KMS-11 (cell line): ENCODE measurements around the gene HOXC5.
A peak's percentile ranks its signal among the peaks of the same experiment; 100 is the strongest.

Experiments used
- H2AFZ ChIP-seq: fragments of 200-600 bp; sonication (generic); 2 replicates; pipeline ENCODE4 v1.6.1; 2016; ENCODE audit warnings: antibody characterized with exemption, mixed run types, low read depth
- H3K27ac ChIP-seq: fragments of 200-600 bp; sonication (generic); 2 replicates; pipeline ENCODE4 v1.6.1; 2016; ENCODE audit warnings: mild to moderate bottlenecking, mixed run types
- H3K27me3 ChIP-seq: fragments of 200-600 bp; sonication (generic); 2 replicates; pipeline ENCODE4 v1.6.1; 2017; ENCODE audit warnings: mild to moderate bottlenecking, low read depth, mixed run types, moderate library complexity; ENCODE audit not compliant: insufficient read depth
- H3K36me3 ChIP-seq: fragments of 200-600 bp; sonication (generic); 2 replicates; pipeline ENCODE4 v1.6.1; 2017; ENCODE audit warnings: mild to moderate bottlenecking, mixed run types; ENCODE audit not compliant: insufficient read depth
- H3K4me1 ChIP-seq: fragments of 200-600 bp; sonication (generic); 2 replicates; pipeline ENCODE4 v1.6.1; 2016; ENCODE audit warnings: mild to moderate bottlenecking, low read depth, mixed run types; ENCODE audit not compliant: poor library complexity, severe bottlenecking
- H3K4me2 ChIP-seq: fragments of 200-600 bp; sonication (generic); 2 replicates; pipeline ENCODE4 v1.7.0; 2016; ENCODE audit warnings: mild to moderate bottlenecking, mixed run types
- H3K4me3 ChIP-seq: fragments of 200-600 bp; sonication (generic); IDR thresholded peaks from 2 replicates; pipeline ENCODE4 v1.6.1; 2017; ENCODE audit warnings: low read depth, low read length, mixed read lengths; ENCODE audit not compliant: insufficient read depth
- H3K79me2 ChIP-seq: fragments of 200-600 bp; sonication (generic); 2 replicates; pipeline ENCODE4 v1.6.1; 2016; ENCODE audit warnings: low read depth, mixed run types; ENCODE audit not compliant: insufficient read depth
- H3K9ac ChIP-seq: fragments of 200-600 bp; sonication (generic); 2 replicates; pipeline ENCODE4 v1.6.1; 2016; ENCODE audit warnings: mild to moderate bottlenecking, mixed run types
- H4K20me1 ChIP-seq: fragments of 200-600 bp; sonication (generic); 2 replicates; pipeline ENCODE4 v1.6.1; 2016; ENCODE audit warnings: mild to moderate bottlenecking, mixed run types; ENCODE audit not compliant: insufficient read depth
- TF ChIP-seq, protein P1 (sequence below): fragments of 200-600 bp; sonication (generic); conservative IDR thresholded peaks from 2 replicates; pipeline ENCODE4 v1.6.1; 2017; ENCODE audit warnings: low read depth, mild to moderate bottlenecking, antibody characterized with exemption, low read length, moderate library complexity, mixed read lengths

HOXC5 gene

GRCh38 chr12:54006559-54007220 is 26.2 kb upstream of the HOXC5 start:
- Histone ChIP-seq H3K27ac (no peak overlapping the region), H3K36me3 (no peaks in the 10 kb centered on the region), H2AFZ (peak overlapping the region; percentile 41; the same call in 1 of the 2 replicates), H3K79me2 (no peaks in the 10 kb centered on the region), H4K20me1 (no peaks in the 10 kb centered on the region), H3K9ac (no peak overlapping the region), H3K4me3 (no peak overlapping the region), H3K27me3 (peaks cover 98% of the 10 kb centered on the region), H3K4me2 (peak overlapping the region; percentile 54), H3K4me1 (peaks cover 27% of the 10 kb centered on the region)
- TF ChIP-seq, protein P1, sequence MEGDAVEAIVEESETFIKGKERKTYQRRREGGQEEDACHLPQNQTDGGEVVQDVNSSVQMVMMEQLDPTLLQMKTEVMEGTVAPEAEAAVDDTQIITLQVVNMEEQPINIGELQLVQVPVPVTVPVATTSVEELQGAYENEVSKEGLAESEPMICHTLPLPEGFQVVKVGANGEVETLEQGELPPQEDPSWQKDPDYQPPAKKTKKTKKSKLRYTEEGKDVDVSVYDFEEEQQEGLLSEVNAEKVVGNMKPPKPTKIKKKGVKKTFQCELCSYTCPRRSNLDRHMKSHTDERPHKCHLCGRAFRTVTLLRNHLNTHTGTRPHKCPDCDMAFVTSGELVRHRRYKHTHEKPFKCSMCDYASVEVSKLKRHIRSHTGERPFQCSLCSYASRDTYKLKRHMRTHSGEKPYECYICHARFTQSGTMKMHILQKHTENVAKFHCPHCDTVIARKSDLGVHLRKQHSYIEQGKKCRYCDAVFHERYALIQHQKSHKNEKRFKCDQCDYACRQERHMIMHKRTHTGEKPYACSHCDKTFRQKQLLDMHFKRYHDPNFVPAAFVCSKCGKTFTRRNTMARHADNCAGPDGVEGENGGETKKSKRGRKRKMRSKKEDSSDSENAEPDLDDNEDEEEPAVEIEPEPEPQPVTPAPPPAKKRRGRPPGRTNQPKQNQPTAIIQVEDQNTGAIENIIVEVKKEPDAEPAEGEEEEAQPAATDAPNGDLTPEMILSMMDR = no peak

DNA sequence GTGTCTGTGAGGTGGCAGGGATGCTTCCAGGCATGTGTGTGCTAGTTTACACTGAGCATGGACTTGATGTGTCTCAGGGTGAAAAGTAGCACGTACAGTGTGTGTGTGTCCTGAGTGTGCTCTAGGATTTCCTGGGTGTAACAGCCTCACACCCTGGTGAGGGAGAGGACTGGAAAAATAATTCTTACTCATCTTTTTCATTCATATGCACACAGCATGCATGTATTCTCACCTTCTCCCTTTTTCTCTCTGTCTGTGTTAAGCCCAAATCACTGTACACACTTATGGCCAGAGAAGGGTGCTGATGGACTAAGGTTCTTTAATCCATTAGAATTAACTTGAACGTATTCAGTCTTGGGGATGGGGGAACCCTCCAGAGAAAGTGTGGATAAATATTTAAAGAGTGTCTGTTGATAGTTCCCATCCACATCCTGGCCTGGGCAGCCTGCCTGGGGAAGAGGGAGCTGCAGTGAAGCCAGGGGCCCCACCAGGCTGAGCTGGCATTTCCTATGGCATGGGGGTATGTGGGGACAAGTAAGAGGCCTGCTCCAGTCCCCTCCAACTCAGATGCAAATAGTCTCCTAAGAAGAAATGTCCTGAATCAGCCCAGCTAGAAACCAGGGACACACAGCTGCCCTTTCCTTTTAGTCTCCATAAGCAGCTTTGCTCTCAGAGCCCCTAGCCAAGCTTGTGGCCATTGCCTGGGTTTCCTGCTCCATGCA is 25.2 kb upstream of the HOXC5 start:
- H3K79me2 ChIP-seq = no peaks in the 10 kb centered on the region
- H3K27me3 ChIP-seq = peaks cover 98% of the 10 kb centered on the region
- no peak overlapping the region for H3K9ac ChIP-seq
- no peak overlapping the region for H3K4me2 ChIP-seq
- H3K4me3 ChIP-seq = no peak overlapping the region
- H3K4me1 ChIP-seq = peaks cover 24% of the 10 kb centered on the region
- H4K20me1 ChIP-seq = no peaks in the 10 kb centered on the region
- H3K36me3 ChIP-seq = no peaks in the 10 kb centered on the region
- H2AFZ ChIP-seq = no peak overlapping the region
- H3K27ac ChIP-seq = no peak overlapping the region
- TF ChIP-seq, protein P1 = no peak; the same call in 1 of the 2 replicates

- no peak overlapping the region for H3K4me2 ChIP-seq
- TF ChIP-seq, protein P1 = no peak
- H3K27me3 ChIP-seq = peaks cover 98% of the 10 kb centered on the region
- H3K4me3 ChIP-seq = no peak overlapping the region
- no peaks in the 10 kb centered on the region for H4K20me1 ChIP-seq
- H2AFZ ChIP-seq = no peak overlapping the region
- H3K36me3 ChIP-seq = no peaks in the 10 kb centered on the region
- no peaks in the 10 kb centered on the region for H3K79me2 ChIP-seq
- no peak overlapping the region for H3K9ac ChIP-seq
- H3K27ac ChIP-seq = no peak overlapping the region
- H3K4me1 ChIP-seq = peaks cover 24% of the 10 kb centered on the region
Measured at GRCh38 chr12:54008260-54008552, 24.6 kb upstream of the HOXC5 start.

DNA sequence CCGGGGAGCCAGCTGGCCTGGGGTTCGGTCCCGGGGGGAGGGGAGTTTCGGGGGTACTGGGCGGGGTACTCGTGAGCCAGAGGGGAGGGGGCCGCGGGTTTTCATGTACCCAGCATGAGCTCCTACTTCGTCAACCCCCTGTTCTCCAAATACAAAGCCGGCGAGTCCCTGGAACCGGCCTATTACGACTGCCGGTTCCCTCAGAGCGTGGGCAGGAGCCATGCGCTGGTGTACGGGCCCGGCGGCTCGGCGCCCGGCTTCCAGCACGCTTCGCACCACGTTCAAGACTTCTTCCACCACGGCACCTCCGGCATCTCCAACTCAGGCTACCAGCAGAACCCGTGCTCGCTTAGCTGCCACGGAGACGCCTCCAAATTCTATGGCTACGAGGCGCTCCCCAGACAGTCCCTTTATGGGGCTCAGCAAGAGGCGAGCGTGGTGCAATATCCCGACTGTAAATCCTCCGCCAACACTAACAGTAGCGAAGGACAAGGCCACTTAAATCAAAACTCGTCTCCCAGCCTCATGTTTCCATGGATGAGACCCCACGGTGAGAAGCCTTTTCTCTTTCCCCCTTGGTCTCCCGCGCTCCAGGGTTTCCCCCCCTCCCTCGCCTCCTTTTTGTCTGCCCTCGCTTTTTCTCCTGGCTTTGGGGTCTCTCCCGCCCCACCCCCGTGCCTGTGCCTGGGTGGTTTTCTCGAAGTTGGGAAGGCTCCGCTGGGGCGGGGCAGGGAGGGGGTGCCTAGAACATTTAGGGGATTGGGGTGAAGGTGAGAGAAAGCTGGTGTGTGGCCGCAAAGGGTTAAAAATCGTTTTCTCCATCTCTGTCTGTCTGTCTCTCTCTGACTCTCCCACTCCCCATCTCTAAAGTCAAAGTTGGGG is 23.4 kb upstream of the HOXC5 start:
- TF ChIP-seq, protein P1 = no peak
- no peak overlapping the region for H2AFZ ChIP-seq
- peaks cover 98% of the 10 kb centered on the region for H3K27me3 ChIP-seq
- H3K4me1 ChIP-seq = peaks cover 22% of the 10 kb centered on the region
- H3K9ac ChIP-seq = no peak overlapping the region
- H3K27ac ChIP-seq = no peak overlapping the region
- H3K36me3 ChIP-seq = no peaks in the 10 kb centered on the region
- no peak overlapping the region for H3K4me3 ChIP-seq
- H4K20me1 ChIP-seq = no peaks in the 10 kb centered on the region
- no peaks in the 10 kb centered on the region for H3K79me2 ChIP-seq
- H3K4me2 ChIP-seq = no peak overlapping the region
